HepG2 (cell line): ENCODE results near the gene SOCS3. TPM values are rescaled to one million over a fixed set of nuclear protein-coding genes. Genes with fewer than 3 reads are reported as not detected.

Experiments
- FOXO1 ChIP-seq: sonication (generic); formaldehyde crosslinking; IDR thresholded peaks from 2 replicates; pipeline ENCODE4 v1.4.0; 2020; ENCODE audit warnings: missing genetic modification reagents
- MAF1 ChIP-seq: sonication (generic); formaldehyde crosslinking; IDR thresholded peaks from 2 replicates; pipeline ENCODE4 v1.5.0; 2020; ENCODE audit warnings: missing genetic modification reagents, borderline replicate concordance
- MEIS1 ChIP-seq: sonication (generic); formaldehyde crosslinking; IDR thresholded peaks from 2 replicates; pipeline ENCODE4 v1.9.0; 2021; ENCODE audit warnings: mild to moderate bottlenecking, missing genetic modification reagents, moderate library complexity, borderline replicate concordance
- NFKB2 ChIP-seq: sonication (generic); formaldehyde crosslinking; IDR thresholded peaks from 2 replicates; pipeline ENCODE4 v1.4.0; 2020; ENCODE audit warnings: missing genetic modification reagents, borderline replicate concordance
- REL ChIP-seq: sonication (generic); formaldehyde crosslinking; conservative IDR thresholded peaks from 2 replicates; pipeline ENCODE4 v1.8.0; 2022; ENCODE audit warnings: mild to moderate bottlenecking, missing genetic modification reagents, moderate library complexity
- SMARCC2 ChIP-seq: fragments of 450-650 bp; IDR thresholded peaks from 2 replicates; pipeline ENCODE4 v1.6.1; 2017; ENCODE audit warnings: antibody characterized with exemption, mild to moderate bottlenecking
- ZNF34 ChIP-seq: sonication (generic); formaldehyde crosslinking; IDR thresholded peaks from 2 replicates; pipeline ENCODE4 v1.4.0; 2020; ENCODE audit warnings: mild to moderate bottlenecking, missing genetic modification reagents, borderline replicate concordance
- ZNF564 ChIP-seq: sonication (generic); formaldehyde crosslinking; IDR thresholded peaks from 2 replicates; pipeline ENCODE4 v1.8.1; 2023; ENCODE audit warnings: mild to moderate bottlenecking, missing genetic modification reagents
- ZNF678 ChIP-seq: sonication (generic); formaldehyde crosslinking; IDR thresholded peaks from 2 replicates; pipeline ENCODE4 v1.4.0; 2020; ENCODE audit warnings: mild to moderate bottlenecking, missing genetic modification reagents
- ZNF749 ChIP-seq: sonication (generic); formaldehyde crosslinking; IDR thresholded peaks from 2 replicates; pipeline ENCODE4 v1.8.0; 2022; ENCODE audit warnings: mild to moderate bottlenecking, missing genetic modification reagents, moderate library complexity, borderline replicate concordance
- polyA plus RNA-seq, 8 experiments: library from polyadenylated mRNA; depleted of rRNA in 3 of 8; stranded (reverse) in 7 of 8; unstranded in 1 of 8; fragments of >200 nt; fragmentation: Illumina TruSeq in 4 of 8; extraction: Trizol in 4 of 8; gene quantifications; 2 replicates each; pipeline versions ENCODE4 v1.2.1 to v1.2.3, GENCODE V29; 2011 to 2016; ENCODE audit warnings: low read depth in 4 of 8, missing spikeins in 1 of 8, mixed read lengths in 1 of 8; ENCODE audit not compliant: insufficient read depth in 1 of 8
- total RNA-seq, 5 experiments: library from RNA; depleted of rRNA; stranded (reverse); fragments of >200 nt; fragmentation: Illumina TruSeq; extraction: Trizol; gene quantifications; 2 replicates each; pipeline ENCODE4 v1.2.3, GENCODE V29; 2016; ENCODE audit warnings: low read depth in 1 of 5
- TF ChIP-seq, protein P1 (sequence below): IDR thresholded peaks from 2 replicates; pipeline ENCODE4 v1.6.1; 2016; ENCODE audit warnings: missing genetic modification reagents, missing compliant biosample characterization
- TF ChIP-seq, protein P2 (sequence below): sonication (generic); formaldehyde crosslinking; IDR thresholded peaks from 2 replicates; pipeline ENCODE4 v1.8.0; 2022; ENCODE audit warnings: missing genetic modification reagents, low read depth, mild to moderate bottlenecking, borderline replicate concordance
- TF ChIP-seq, protein P3 (sequence below): sonication (generic); formaldehyde crosslinking; IDR thresholded peaks from 2 replicates; pipeline ENCODE4 v1.4.0; 2020; ENCODE audit warnings: mild to moderate bottlenecking, missing genetic modification reagents
- TF ChIP-seq, protein P4 (sequence below): sonication (generic); formaldehyde crosslinking; IDR thresholded peaks from 2 replicates; pipeline ENCODE4; 2020; ENCODE audit warnings: missing genetic modification reagents, mild to moderate bottlenecking, borderline replicate concordance
- TF ChIP-seq, protein P5 (sequence below): sonication (generic); formaldehyde crosslinking; IDR thresholded peaks from 2 replicates; pipeline ENCODE4 v1.4.0; 2020; ENCODE audit warnings: mild to moderate bottlenecking, missing genetic modification reagents
- TF ChIP-seq, protein P6 (sequence below): sonication (generic); formaldehyde crosslinking; IDR thresholded peaks from 2 replicates; pipeline ENCODE4 v1.4.0; 2020; ENCODE audit warnings: mild to moderate bottlenecking, missing genetic modification reagents
- TF ChIP-seq, protein P7 (sequence below): sonication (generic); formaldehyde crosslinking; IDR thresholded peaks from 2 replicates; pipeline ENCODE4 v1.4.0; 2020; ENCODE audit warnings: missing genetic modification reagents, mild to moderate bottlenecking, borderline replicate concordance

Gene SOCS3
- total and polyA plus RNA-seq, 2 of the 13 experiments (the other 11 are each of a cell fraction or from before 2014, with no cell fraction given): 0.77 to 2.4 TPM

DNA sequence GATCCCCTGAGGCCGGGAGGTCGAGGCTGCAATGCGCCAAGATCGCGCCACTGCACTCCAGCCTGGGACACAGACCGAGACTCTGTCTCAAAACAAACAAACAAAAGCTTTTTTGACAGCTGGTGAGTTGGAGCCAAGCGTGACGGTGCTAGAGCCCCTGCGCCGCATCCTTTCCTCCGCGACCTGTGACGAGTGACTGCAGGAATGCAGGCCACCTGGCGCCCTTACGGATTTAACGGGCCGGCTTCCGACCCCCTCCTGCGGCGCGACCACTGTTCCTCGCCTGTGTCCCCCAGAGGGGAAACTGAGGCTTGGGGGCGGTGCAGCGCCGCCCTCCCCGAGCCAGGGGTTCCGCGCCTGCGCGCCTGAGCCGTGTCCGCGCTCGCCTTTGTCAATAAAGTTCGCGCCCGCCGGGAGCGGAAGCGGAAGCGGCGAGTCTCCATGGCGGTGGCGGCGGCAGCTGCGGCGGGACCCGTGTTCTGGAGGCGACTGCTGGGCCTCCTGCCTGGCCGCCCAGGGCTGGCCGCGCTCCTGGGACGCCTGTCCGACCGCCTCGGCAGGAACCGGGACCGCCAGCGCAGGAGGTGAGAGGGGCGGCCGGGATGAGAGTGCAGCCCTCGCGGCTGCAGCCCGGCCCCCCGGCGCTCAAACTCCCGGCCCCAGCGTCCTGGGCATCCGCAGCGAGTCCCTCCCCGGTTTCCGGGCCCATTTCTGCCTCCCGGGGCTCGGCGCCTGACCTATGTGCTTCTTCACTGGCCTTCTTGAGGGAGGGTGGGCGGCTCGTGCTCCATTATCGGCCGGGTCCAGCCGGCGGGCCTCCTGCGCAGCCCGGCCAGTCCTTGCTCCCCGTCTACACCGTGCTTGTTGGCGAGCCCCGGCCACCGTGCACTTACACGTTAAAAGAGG is 18.6 kb upstream of the SOCS3 start, which contains the start of gene PGS1 (continued):
- TF ChIP-seq, protein P1, sequence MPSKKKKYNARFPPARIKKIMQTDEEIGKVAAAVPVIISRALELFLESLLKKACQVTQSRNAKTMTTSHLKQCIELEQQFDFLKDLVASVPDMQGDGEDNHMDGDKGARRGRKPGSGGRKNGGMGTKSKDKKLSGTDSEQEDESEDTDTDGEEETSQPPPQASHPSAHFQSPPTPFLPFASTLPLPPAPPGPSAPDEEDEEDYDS (CRISPR knock-in tag): no peak
- TF ChIP-seq ZNF749 (CRISPR knock-in tag): peak; percentile 97
- TF ChIP-seq, protein P2, sequence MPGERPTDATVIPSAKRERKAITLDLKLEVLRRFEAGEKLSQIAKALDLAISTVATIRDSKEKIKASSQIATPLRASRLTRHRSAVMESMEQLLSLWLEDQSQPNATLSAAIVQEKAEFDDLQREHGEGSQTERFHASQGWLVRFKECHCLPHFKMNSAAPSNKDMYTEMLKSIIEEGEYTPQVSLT (CRISPR knock-in tag): no peak
- TF ChIP-seq, protein P3, sequence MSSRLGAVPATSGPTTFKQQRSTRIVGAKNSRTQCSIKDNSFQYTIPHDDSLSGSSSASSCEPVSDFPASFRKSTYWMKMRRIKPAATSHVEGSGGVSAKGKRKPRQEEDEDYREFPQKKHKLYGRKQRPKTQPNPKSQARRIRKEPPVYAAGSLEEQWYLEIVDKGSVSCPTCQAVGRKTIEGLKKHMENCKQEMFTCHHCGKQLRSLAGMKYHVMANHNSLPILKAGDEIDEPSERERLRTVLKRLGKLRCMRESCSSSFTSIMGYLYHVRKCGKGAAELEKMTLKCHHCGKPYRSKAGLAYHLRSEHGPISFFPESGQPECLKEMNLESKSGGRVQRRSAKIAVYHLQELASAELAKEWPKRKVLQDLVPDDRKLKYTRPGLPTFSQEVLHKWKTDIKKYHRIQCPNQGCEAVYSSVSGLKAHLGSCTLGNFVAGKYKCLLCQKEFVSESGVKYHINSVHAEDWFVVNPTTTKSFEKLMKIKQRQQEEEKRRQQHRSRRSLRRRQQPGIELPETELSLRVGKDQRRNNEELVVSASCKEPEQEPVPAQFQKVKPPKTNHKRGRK (CRISPR knock-in tag): peak; percentile 69; the same call in 1 of the 2 replicates
- TF ChIP-seq, protein P4, sequence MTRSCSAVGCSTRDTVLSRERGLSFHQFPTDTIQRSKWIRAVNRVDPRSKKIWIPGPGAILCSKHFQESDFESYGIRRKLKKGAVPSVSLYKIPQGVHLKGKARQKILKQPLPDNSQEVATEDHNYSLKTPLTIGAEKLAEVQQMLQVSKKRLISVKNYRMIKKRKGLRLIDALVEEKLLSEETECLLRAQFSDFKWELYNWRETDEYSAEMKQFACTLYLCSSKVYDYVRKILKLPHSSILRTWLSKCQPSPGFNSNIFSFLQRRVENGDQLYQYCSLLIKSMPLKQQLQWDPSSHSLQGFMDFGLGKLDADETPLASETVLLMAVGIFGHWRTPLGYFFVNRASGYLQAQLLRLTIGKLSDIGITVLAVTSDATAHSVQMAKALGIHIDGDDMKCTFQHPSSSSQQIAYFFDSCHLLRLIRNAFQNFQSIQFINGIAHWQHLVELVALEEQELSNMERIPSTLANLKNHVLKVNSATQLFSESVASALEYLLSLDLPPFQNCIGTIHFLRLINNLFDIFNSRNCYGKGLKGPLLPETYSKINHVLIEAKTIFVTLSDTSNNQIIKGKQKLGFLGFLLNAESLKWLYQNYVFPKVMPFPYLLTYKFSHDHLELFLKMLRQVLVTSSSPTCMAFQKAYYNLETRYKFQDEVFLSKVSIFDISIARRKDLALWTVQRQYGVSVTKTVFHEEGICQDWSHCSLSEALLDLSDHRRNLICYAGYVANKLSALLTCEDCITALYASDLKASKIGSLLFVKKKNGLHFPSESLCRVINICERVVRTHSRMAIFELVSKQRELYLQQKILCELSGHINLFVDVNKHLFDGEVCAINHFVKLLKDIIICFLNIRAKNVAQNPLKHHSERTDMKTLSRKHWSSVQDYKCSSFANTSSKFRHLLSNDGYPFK (CRISPR knock-in tag): peak; percentile 89
- TF ChIP-seq ZNF678 (CRISPR knock-in tag): peak; percentile 98
- no peak for TF ChIP-seq MEIS1 (CRISPR knock-in tag)
- TF ChIP-seq, protein P5, sequence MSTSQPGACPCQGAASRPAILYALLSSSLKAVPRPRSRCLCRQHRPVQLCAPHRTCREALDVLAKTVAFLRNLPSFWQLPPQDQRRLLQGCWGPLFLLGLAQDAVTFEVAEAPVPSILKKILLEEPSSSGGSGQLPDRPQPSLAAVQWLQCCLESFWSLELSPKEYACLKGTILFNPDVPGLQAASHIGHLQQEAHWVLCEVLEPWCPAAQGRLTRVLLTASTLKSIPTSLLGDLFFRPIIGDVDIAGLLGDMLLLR (CRISPR knock-in tag): peak; percentile 89
- peak; percentile 88 for TF ChIP-seq ZNF564
- peak; percentile 88; the same call in 1 of the 2 replicates for TF ChIP-seq NFKB2 (CRISPR knock-in tag)
- peak; percentile 97 for TF ChIP-seq REL
- TF ChIP-seq SMARCC2: no peak
- TF ChIP-seq MAF1 (CRISPR knock-in tag): no peak; the same call in 1 of the 2 replicates
- TF ChIP-seq, protein P6, sequence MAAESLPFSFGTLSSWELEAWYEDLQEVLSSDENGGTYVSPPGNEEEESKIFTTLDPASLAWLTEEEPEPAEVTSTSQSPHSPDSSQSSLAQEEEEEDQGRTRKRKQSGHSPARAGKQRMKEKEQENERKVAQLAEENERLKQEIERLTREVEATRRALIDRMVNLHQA (CRISPR knock-in tag): peak; percentile 55; the same call in 1 of the 2 replicates
- TF ChIP-seq ZNF34 (CRISPR knock-in tag): 0 out of 2 replicates have a peak, but pooled peaks have one; percentile 84
- TF ChIP-seq, protein P7, sequence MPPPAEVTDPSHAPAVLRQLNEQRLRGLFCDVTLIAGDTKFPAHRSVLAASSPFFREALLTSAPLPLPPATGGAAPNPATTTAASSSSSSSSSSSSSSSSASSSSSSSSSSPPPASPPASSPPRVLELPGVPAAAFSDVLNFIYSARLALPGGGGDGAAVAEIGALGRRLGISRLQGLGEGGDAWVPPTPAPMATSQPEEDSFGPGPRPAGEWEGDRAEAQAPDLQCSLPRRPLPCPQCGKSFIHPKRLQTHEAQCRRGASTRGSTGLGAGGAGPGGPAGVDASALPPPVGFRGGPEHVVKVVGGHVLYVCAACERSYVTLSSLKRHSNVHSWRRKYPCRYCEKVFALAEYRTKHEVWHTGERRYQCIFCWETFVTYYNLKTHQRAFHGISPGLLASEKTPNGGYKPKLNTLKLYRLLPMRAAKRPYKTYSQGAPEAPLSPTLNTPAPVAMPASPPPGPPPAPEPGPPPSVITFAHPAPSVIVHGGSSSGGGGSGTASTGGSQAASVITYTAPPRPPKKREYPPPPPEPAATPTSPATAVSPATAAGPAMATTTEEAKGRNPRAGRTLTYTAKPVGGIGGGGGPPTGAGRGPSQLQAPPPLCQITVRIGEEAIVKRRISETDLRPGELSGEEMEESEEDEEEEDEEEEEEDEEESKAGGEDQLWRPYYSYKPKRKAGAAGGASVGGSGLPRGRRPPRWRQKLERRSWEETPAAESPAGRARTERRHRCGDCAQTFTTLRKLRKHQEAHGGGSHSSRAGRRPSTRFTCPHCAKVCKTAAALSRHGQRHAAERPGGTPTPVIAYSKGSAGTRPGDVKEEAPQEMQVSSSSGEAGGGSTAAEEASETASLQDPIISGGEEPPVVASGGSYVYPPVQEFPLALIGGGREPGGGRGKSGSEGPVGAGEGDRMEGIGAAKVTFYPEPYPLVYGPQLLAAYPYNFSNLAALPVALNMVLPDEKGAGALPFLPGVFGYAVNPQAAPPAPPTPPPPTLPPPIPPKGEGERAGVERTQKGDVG (CRISPR knock-in tag): peak; percentile 93; the same call in 1 of the 2 replicates
- peak; percentile 55; the same call in 1 of the 2 replicates for TF ChIP-seq FOXO1 (CRISPR knock-in tag)
